Neutrophil (primary cell): Measurements from ENCODE around the gene DNAH17.

Experiments used
- H3K27ac ChIP-seq: fragments of 200-600 bp; sonication (generic); 2 replicates; pipeline ENCODE4 v1.5.1; 2016; ENCODE audit warnings: mild to moderate bottlenecking, moderate library complexity
- H3K27me3 ChIP-seq: fragments of 200-600 bp; sonication (generic); 2 replicates; pipeline ENCODE4 v1.6.0; 2016; ENCODE audit warnings: mild to moderate bottlenecking
- H3K36me3 ChIP-seq: fragments of 200-600 bp; sonication (generic); 2 replicates; pipeline ENCODE4 v1.5.1; 2017
- H3K4me1 ChIP-seq, 2 experiments: fragments of 200-600 bp in 1 of 2; sonication (generic) in 1 of 2; 1 replicate in 1 of 2; 2 replicates in 1 of 2; pipeline versions ENCODE4 v1.5.1 to v1.6.1; 2013 to 2016; ENCODE audit warnings: low read depth in 1 of 2, low read length in 1 of 2, mild to moderate bottlenecking in 1 of 2, moderate library complexity in 1 of 2; ENCODE audit not compliant: control insufficient read depth in 1 of 2, insufficient read depth in 1 of 2
- H3K4me3 ChIP-seq, 2 experiments: fragments of 200-600 bp in 1 of 2; sonication (generic) in 1 of 2; 1 replicate in 1 of 2; 2 replicates in 1 of 2; pipeline ENCODE4 v1.5.1; 2013 to 2016; ENCODE audit warnings: low read depth in 1 of 2, low read length in 1 of 2, mild to moderate bottlenecking in 1 of 2, moderate library complexity in 1 of 2
- H3K9me3 ChIP-seq: fragments of 200-600 bp; sonication (generic); 2 replicates; pipeline ENCODE4 v1.5.1; 2016
- CTCF ChIP-seq: fragments of 200-600 bp; sonication (generic); IDR thresholded peaks from 2 replicates; pipeline ENCODE4 v1.5.1; 2016; ENCODE audit warnings: antibody characterized with exemption

Gene DNAH17

GRCh38 chr17:78433013-78433727 lies 144.0 kb downstream of the DNAH17 start:
- no peaks in the 10 kb centered on the region for H3K9me3 ChIP-seq
- H3K36me3 ChIP-seq, result peaks cover 36% of the 10 kb centered on the region
- no peak for TF ChIP-seq CTCF

GRCh38 chr17:78432226-78433012 lies 144.8 kb downstream of the DNAH17 start:
- Histone ChIP-seq H3K4me1 (no peaks in the 10 kb centered on the region), H3K36me3 (peaks cover 43% of the 10 kb centered on the region), H3K4me3 (no peak overlapping the region), H3K27ac (no peak overlapping the region), H3K9me3 (no peaks in the 10 kb centered on the region), H3K27me3 (no peaks in the 10 kb centered on the region)
- no peak for TF ChIP-seq CTCF

More at GRCh38 chr17:78433013-78433727, 144.0 kb downstream of the DNAH17 start:
- Histone ChIP-seq H3K4me3 (no peak overlapping the region), H3K27me3 (no peaks in the 10 kb centered on the region), H3K4me1 (no peaks in the 10 kb centered on the region), H3K27ac (no peak overlapping the region)

GRCh38 chr17:78431692-78431958 lies 145.6 kb downstream of the DNAH17 start:
- no peak for TF ChIP-seq CTCF
- H3K27me3 ChIP-seq, result no peaks in the 10 kb centered on the region
- no peak overlapping the region for H3K4me3 ChIP-seq
- H3K9me3 ChIP-seq, result no peaks in the 10 kb centered on the region
- H3K27ac ChIP-seq, result no peak overlapping the region
- H3K36me3 ChIP-seq, result peaks cover 51% of the 10 kb centered on the region
- no peaks in the 10 kb centered on the region for H3K4me1 ChIP-seq

GRCh38 chr17:78430892-78431691 lies 146.1 kb downstream of the DNAH17 start:
- Histone ChIP-seq H3K9me3 (no peaks in the 10 kb centered on the region), H3K27me3 (no peaks in the 10 kb centered on the region), H3K4me1 (peaks cover 2 to 3% of the 10 kb centered on the region in 2 experiments), H3K36me3 (peaks cover 56% of the 10 kb centered on the region), H3K4me3 (no peak overlapping the region), H3K27ac (no peak overlapping the region)
- no peak for TF ChIP-seq CTCF

GRCh38 chr17:78429618-78429995 lies 147.6 kb downstream of the DNAH17 start:
- no peak for TF ChIP-seq CTCF
- H3K27me3 ChIP-seq, result no peaks in the 10 kb centered on the region
- no peaks in the 10 kb centered on the region for H3K9me3 ChIP-seq
- H3K36me3 ChIP-seq, result peaks cover 71% of the 10 kb centered on the region
- no peak overlapping the region for H3K4me3 ChIP-seq
- peaks cover 12 to 16% of the 10 kb centered on the region in 2 experiments for H3K4me1 ChIP-seq
- no peak overlapping the region for H3K27ac ChIP-seq
